Neural cell (in vitro differentiated cells): Measurements from ENCODE around the gene NCAM1. TPM values are rescaled to one million over a fixed set of nuclear protein-coding genes. Genes with fewer than 3 reads are reported as not detected.

Source experiments
- H2AFZ ChIP-seq: fragments of 200-600, 300-800 bp; sonication (generic), shearing (Covaris generic); 2 replicates; pipeline ENCODE4 v1.6.0; 2014; ENCODE audit warnings: low read depth, mild to moderate bottlenecking, antibody characterized with exemption, low read length, moderate library complexity
- H3F3A ChIP-seq: fragments of 200-600 bp; shearing (Covaris generic); 2 replicates; pipeline ENCODE4 v1.6.1; 2016; ENCODE audit warnings: mild to moderate bottlenecking, moderate library complexity, mixed read lengths, antibody characterized with exemption, low read length; ENCODE audit not compliant: insufficient read depth, poor library complexity, severe bottlenecking
- H3K27ac ChIP-seq: fragments of 200-600, 300-800 bp; sonication (generic), shearing (Covaris generic); 2 replicates; pipeline ENCODE4 v1.5.1; 2014; ENCODE audit warnings: mild to moderate bottlenecking, low read length, moderate library complexity
- H3K27me3 ChIP-seq: fragments of 300-800, 200-600 bp; sonication (generic), shearing (Covaris generic); 2 replicates; pipeline ENCODE4 v1.6.0; 2014; ENCODE audit warnings: mild to moderate bottlenecking, low read depth, low read length, moderate library complexity; ENCODE audit not compliant: insufficient read depth
- H3K36me3 ChIP-seq: fragments of 300-800, 200-600 bp; sonication (generic), shearing (Covaris generic); 2 replicates; pipeline ENCODE4 v1.5.1; 2014; ENCODE audit warnings: mild to moderate bottlenecking, antibody characterized with exemption, low read length, moderate library complexity; ENCODE audit not compliant: insufficient read depth
- H3K4me2 ChIP-seq: fragments of 300-800, 200-600 bp; sonication (generic), shearing (Covaris generic); 2 replicates; pipeline ENCODE4 v1.6.0; 2014; ENCODE audit warnings: mild to moderate bottlenecking, low read length
- H3K4me3 ChIP-seq: fragments of 300-800, 200-600 bp; sonication (generic), shearing (Covaris generic); 2 replicates; pipeline ENCODE4 v1.5.1; 2014; ENCODE audit warnings: mild to moderate bottlenecking, low read length, moderate library complexity
- H3K79me2 ChIP-seq: fragments of 200-600 bp; shearing (Covaris generic); replicated peaks from 2 replicates; pipeline ENCODE4 v1.6.0; 2014; ENCODE audit warnings: mild to moderate bottlenecking, low read length, moderate library complexity; ENCODE audit not compliant: insufficient read depth
- H3K9ac ChIP-seq: fragments of 300-800, 200-600 bp; sonication (generic), shearing (Covaris generic); 2 replicates; pipeline ENCODE4 v1.6.1; 2016; ENCODE audit warnings: mild to moderate bottlenecking, low read length, mixed read lengths
- H3K9me2 ChIP-seq: fragments of 200-600 bp; shearing (Covaris generic); 2 replicates; pipeline ENCODE4 v1.6.1; 2016; ENCODE audit warnings: mild to moderate bottlenecking, low read length, mixed read lengths; ENCODE audit not compliant: insufficient read depth
- H3K9me3 ChIP-seq: fragments of 200-600, 300-800 bp; sonication (generic), shearing (Covaris generic); 2 replicates; pipeline ENCODE4 v1.6.1; 2016; ENCODE audit warnings: mild to moderate bottlenecking, mixed run types, low read length, moderate library complexity, mixed read lengths
- H4K20me1 ChIP-seq: fragments of 200-600 bp; shearing (Covaris generic); 2 replicates; pipeline ENCODE4 v1.6.1; 2016; ENCODE audit warnings: mild to moderate bottlenecking, mixed run types; ENCODE audit not compliant: insufficient read depth
- EP300 ChIP-seq: fragments of 450-650 bp; conservative IDR thresholded peaks from 2 replicates; pipeline ENCODE4 v1.6.1; 2014; ENCODE audit warnings: antibody characterized with exemption, mild to moderate bottlenecking, moderate library complexity; ENCODE audit not compliant: poor library complexity, severe bottlenecking
- EZH2 ChIP-seq: fragments of 200-600, 300-800 bp; shearing (Covaris generic), sonication (generic); IDR thresholded peaks from 2 replicates; pipeline ENCODE4 v1.6.1; 2014; ENCODE audit warnings: antibody characterized with exemption, low read length, borderline replicate concordance, mild to moderate bottlenecking; ENCODE audit not compliant: insufficient read depth, poor library complexity, severe bottlenecking
- MXI1 ChIP-seq: fragments of 450-650 bp; conservative IDR thresholded peaks from 2 replicates; pipeline ENCODE4 v1.6.1; 2014; ENCODE audit warnings: antibody characterized with exemption, mild to moderate bottlenecking; ENCODE audit not compliant: poor library complexity, severe bottlenecking
- POLR2AphosphoS5 ChIP-seq: IDR thresholded peaks from 2 replicates; pipeline ENCODE4 v1.6.1; 2012
- RAD21 ChIP-seq: fragments of 450-650 bp; conservative IDR thresholded peaks from 2 replicates; pipeline ENCODE4 v1.6.1; 2014; ENCODE audit warnings: antibody characterized with exemption, mild to moderate bottlenecking, moderate library complexity
- SMC3 ChIP-seq: fragments of 450-650 bp; conservative IDR thresholded peaks from 2 replicates; pipeline ENCODE4 v1.6.1; 2014; ENCODE audit warnings: antibody characterized with exemption, mild to moderate bottlenecking, moderate library complexity; ENCODE audit not compliant: poor library complexity
- TAF1 ChIP-seq: IDR thresholded peaks from 2 replicates; pipeline ENCODE4 v1.6.1; 2012; ENCODE audit warnings: low read depth
- polyA plus RNA-seq: library from polyadenylated mRNA; depleted of rRNA; stranded (reverse); fragments of >200 nt; gene quantifications from 2 replicates; pipeline ENCODE4 v1.2.3, GENCODE V29; 2014
- TF ChIP-seq, protein P1 (sequence below): fragments of 450-650 bp; IDR thresholded peaks from 2 replicates; pipeline ENCODE4 v1.5.1; 2014; ENCODE audit warnings: antibody characterized with exemption, mild to moderate bottlenecking, moderate library complexity; ENCODE audit not compliant: poor library complexity, severe bottlenecking
- TF ChIP-seq, protein P2 (sequence below): IDR thresholded peaks from 2 replicates; pipeline ENCODE4 v1.6.1; 2012; ENCODE audit warnings: borderline replicate concordance

Gene NCAM1
- polyA plus RNA-seq, 1 donor from 2014 or later: 120 TPM

DNA sequence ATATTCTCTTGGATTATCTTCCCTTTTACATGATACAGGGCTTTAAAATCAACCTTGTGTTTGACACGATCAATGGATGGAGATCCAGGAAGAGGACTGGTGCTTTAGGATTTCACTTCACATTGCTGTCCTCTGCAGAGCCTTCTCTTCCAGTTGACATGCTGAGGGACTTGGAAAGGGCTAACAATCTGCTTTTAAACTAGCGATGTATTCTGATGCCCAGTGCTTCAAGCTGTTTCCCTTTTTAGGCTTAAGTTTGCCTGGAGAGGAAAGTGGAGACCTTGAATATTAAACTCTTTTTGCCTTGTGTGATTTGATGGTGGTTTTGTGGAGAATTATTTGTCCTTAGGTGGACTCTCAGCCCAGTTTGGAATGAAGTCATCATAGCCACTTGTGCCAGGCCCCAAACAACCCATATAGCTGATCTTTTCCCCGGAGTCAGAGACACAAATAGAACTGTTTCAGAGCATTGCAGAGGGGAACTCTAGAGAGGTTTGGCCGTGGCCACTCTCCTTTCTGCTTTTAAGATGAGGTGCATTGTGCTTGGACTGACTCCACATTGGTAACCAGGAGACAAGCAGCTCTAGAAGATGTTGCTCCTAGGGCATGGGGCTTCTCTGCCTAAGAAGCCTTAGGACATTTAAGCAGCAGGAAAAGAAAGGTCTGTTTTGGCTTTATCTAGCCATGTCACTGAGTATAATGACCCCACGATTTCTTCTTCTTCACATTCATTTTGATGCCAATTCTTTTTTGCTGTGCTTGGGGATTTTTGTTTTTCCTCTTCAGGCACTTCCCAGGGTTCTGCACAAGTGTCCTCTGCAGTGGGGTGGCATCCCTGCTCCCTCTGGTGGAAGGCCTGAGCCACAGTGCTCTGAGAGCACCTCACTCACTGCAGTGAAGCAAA is 152.8 kb downstream of the NCAM1 start:
- H3K27ac ChIP-seq: no peak overlapping the region
- peaks cover 8% of the 10 kb centered on the region for H3K79me2 ChIP-seq
- no peak overlapping the region for H3K4me2 ChIP-seq

DNA sequence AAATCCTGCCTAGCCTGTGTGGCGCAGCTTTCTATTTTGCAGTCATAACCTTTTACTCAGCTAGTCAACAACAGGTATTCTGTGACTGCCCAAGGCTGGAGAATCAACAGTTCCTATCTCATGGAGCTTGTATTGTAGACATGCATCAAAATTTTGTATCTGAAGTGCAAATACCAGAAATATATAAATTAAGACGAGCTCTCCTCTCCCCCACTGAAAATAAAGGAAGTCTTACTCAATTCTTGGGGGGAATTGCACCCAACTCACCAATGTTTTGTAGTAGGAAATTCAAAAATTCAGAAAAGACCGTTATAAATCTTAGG is 153.4 kb downstream of the NCAM1 start:
- Histone ChIP-seq H3K9ac (no peak overlapping the region), H3K9me3 (no peaks in the 10 kb centered on the region), H4K20me1 (peaks cover 4% of the 10 kb centered on the region), H2AFZ (no peak overlapping the region), H3K4me2 (no peak overlapping the region), H3F3A (no peaks in the 10 kb centered on the region), H3K79me2 (peaks cover 8% of the 10 kb centered on the region), H3K27ac (no peak overlapping the region), H3K36me3 (no peaks in the 10 kb centered on the region), H3K9me2 (no peaks in the 10 kb centered on the region), H3K27me3 (no peaks in the 10 kb centered on the region), H3K4me3 (no peak overlapping the region)
- TF ChIP-seq TAF1 (no peak), POLR2AphosphoS5 (no peak)

More for the DNA sequence above, 152.8 kb downstream of the NCAM1 start:
- no peaks in the 10 kb centered on the region for H3F3A ChIP-seq
- H4K20me1 ChIP-seq: peaks cover 4% of the 10 kb centered on the region
- no peak overlapping the region for H3K9ac ChIP-seq
- no peaks in the 10 kb centered on the region for H3K9me2 ChIP-seq
- no peak overlapping the region for H3K4me3 ChIP-seq
- no peak overlapping the region for H2AFZ ChIP-seq
- no peaks in the 10 kb centered on the region for H3K27me3 ChIP-seq
- no peaks in the 10 kb centered on the region for H3K9me3 ChIP-seq
- TF ChIP-seq EP300 (no peak), SMC3 (peak; percentile 67), RAD21 (peak; percentile 59)
- TF ChIP-seq, protein P1, sequence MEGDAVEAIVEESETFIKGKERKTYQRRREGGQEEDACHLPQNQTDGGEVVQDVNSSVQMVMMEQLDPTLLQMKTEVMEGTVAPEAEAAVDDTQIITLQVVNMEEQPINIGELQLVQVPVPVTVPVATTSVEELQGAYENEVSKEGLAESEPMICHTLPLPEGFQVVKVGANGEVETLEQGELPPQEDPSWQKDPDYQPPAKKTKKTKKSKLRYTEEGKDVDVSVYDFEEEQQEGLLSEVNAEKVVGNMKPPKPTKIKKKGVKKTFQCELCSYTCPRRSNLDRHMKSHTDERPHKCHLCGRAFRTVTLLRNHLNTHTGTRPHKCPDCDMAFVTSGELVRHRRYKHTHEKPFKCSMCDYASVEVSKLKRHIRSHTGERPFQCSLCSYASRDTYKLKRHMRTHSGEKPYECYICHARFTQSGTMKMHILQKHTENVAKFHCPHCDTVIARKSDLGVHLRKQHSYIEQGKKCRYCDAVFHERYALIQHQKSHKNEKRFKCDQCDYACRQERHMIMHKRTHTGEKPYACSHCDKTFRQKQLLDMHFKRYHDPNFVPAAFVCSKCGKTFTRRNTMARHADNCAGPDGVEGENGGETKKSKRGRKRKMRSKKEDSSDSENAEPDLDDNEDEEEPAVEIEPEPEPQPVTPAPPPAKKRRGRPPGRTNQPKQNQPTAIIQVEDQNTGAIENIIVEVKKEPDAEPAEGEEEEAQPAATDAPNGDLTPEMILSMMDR: peak; percentile 58
- no peaks in the 10 kb centered on the region for H3K36me3 ChIP-seq

DNA sequence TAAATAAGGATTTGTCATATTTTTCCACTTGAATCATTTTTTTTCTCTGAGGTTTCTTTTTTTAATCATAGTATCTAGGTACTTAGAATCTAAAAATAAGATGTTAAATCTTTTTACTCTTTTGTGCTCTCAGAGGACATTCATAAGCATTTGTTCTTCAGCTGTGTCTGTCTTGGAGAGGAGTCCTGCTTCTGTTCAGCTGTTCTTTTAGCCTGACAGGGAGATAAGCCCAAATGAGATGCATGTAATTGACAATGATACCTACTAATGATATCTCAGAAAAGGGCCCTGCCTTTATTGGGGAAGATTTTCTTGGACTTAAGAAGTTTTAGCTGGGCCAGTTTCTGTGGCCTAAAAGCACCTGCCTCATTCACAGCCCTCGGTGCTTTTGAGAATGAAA is 156.9 kb downstream of the NCAM1 start:
- Histone ChIP-seq H4K20me1 (peaks cover 4% of the 10 kb centered on the region), H3F3A (no peaks in the 10 kb centered on the region), H3K4me3 (no peak overlapping the region), H3K36me3 (no peaks in the 10 kb centered on the region), H3K27me3 (no peaks in the 10 kb centered on the region), H2AFZ (no peak overlapping the region), H3K4me2 (no peak overlapping the region), H3K9ac (no peak overlapping the region), H3K79me2 (no peaks in the 10 kb centered on the region), H3K9me3 (no peaks in the 10 kb centered on the region), H3K27ac (no peak overlapping the region), H3K9me2 (no peaks in the 10 kb centered on the region)
- TF ChIP-seq, protein P2, sequence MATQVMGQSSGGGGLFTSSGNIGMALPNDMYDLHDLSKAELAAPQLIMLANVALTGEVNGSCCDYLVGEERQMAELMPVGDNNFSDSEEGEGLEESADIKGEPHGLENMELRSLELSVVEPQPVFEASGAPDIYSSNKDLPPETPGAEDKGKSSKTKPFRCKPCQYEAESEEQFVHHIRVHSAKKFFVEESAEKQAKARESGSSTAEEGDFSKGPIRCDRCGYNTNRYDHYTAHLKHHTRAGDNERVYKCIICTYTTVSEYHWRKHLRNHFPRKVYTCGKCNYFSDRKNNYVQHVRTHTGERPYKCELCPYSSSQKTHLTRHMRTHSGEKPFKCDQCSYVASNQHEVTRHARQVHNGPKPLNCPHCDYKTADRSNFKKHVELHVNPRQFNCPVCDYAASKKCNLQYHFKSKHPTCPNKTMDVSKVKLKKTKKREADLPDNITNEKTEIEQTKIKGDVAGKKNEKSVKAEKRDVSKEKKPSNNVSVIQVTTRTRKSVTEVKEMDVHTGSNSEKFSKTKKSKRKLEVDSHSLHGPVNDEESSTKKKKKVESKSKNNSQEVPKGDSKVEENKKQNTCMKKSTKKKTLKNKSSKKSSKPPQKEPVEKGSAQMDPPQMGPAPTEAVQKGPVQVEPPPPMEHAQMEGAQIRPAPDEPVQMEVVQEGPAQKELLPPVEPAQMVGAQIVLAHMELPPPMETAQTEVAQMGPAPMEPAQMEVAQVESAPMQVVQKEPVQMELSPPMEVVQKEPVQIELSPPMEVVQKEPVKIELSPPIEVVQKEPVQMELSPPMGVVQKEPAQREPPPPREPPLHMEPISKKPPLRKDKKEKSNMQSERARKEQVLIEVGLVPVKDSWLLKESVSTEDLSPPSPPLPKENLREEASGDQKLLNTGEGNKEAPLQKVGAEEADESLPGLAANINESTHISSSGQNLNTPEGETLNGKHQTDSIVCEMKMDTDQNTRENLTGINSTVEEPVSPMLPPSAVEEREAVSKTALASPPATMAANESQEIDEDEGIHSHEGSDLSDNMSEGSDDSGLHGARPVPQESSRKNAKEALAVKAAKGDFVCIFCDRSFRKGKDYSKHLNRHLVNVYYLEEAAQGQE: no peak
- no peak for TF ChIP-seq TAF1
- TF ChIP-seq MXI1: no peak
- TF ChIP-seq SMC3: no peak
- no peak for TF ChIP-seq RAD21
- TF ChIP-seq, protein P1: no peak
- TF ChIP-seq POLR2AphosphoS5: no peak
- no peak for TF ChIP-seq EZH2
- no peak for TF ChIP-seq EP300
